ENCODE results near the gene WHAMM.
A peak's percentile ranks its signal among the peaks of the same experiment; 100 is the strongest.
"Not testable (repeated sequence)": the region's sequence is repeated elsewhere in the genome, so short reads cannot be mapped to it uniquely, and the experiment has no call there.

Gene WHAMM

GRCh38 chr15:82803793-82804574 lies 5.4 kb upstream of the WHAMM start:
- no peak for DNase-seq

DNA sequence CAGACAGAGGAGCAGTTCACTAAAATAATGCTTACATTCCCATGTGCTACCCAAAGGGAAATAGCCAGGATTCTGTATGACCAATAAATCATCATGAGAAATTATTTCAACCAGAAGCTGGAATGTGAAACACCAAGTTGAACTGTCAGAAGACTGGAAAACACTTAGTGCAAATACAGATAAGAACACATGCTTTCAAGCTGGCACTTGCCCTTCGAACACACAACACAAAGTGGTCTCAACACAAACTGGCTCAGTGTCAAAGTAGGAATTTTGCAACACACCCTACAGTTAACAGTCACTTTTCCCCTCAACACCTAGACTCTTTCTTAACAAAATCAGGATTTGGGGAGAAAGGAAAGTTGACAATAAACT lies 4.9 kb upstream of the WHAMM start:
- DNase-seq = no peak

- DNase-seq = peak; percentile 21 to 46 (median 28)
Measured at GRCh38 chr15:82805994-82806406, 3.4 kb upstream of the WHAMM start, which contains the start of gene FSD2. Gene FSD2, minus strand, starts transcription at chr15:82806069. Its CDS starts 18,679 bp downstream, at chr15:82787390.

GRCh38 chr15:82807920-82808633 lies 1.4 kb upstream of the WHAMM start:
- DNase-seq = no peak

DNA sequence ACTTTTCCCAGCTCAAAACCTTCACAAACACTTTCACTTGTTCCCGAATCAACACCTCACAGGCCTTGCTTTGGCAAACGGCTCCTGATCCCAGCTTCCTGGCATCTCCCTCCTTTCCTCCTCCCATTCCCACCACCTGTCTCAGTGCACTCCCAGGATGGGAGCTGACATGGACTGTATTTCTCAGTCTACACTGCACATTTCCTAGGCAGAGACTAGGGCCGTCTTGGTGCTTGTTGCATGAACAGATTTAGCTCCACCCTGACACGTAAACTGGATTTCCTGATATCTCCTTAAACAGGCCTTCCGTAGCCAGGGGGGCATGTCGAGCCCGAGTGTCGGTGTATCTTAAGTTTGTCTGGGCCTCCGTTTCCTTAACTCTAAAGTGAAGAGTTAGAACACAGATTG lies 790 bp upstream of the WHAMM start:
- no peak for DNase-seq

GRCh38 chr15:82810061-82810889 lies 847 bp downstream of the WHAMM start:
- DNase-seq = peak; percentile 45 to 59 (median 47)

DNA sequence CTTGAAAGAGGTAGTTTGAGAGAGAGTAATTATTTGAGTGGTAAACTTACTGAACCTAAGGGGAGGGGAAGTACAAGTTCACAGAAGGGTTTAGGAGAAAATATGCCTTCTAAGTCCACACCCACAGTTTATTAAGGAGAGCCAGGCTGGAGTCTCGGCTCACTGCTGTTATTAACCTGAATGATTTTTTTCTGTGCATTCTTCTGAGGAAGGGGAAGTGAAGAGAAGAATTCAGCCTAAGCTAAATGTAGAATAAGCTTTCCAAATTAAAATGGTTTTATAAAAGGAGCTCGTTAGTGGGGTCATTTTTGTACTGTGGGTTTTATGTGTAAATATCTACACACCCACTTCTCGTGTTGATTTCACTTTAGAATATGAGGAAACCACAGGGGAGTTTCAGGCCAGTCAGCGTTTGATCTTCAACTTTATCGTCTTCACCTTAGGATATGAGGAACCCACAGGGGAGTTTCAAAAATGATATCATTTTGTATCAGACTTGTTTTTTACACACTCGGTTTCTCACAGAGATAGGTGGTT lies 1.5 kb downstream of the WHAMM start:
- DNase-seq = peak; percentile 68 to 84 (median 79)

GRCh38 chr15:82812994-82813393 lies 3.6 kb downstream of the WHAMM start:
- peak in 2 of 3 donors; percentile 15 to 32 for DNase-seq

GRCh38 chr15:82820128-82820527 lies 10.7 kb downstream of the WHAMM start:
- no peak for DNase-seq

- not testable (repeated sequence) for DNase-seq
Measured at GRCh38 chr15:82821396-82821795, 12.0 kb downstream of the WHAMM start.

GRCh38 chr15:82821851-82822250 lies 12.4 kb downstream of the WHAMM start:
- not testable (repeated sequence) for DNase-seq

- DNase-seq = no peak
Measured at GRCh38 chr15:82823049-82823448, 13.6 kb downstream of the WHAMM start.

- DNase-seq = no peak
Measured at GRCh38 chr15:82828075-82828474, 18.6 kb downstream of the WHAMM start.

- DNase-seq = no peak
Measured at GRCh38 chr15:82829234-82829633, 19.8 kb downstream of the WHAMM start.

DNA sequence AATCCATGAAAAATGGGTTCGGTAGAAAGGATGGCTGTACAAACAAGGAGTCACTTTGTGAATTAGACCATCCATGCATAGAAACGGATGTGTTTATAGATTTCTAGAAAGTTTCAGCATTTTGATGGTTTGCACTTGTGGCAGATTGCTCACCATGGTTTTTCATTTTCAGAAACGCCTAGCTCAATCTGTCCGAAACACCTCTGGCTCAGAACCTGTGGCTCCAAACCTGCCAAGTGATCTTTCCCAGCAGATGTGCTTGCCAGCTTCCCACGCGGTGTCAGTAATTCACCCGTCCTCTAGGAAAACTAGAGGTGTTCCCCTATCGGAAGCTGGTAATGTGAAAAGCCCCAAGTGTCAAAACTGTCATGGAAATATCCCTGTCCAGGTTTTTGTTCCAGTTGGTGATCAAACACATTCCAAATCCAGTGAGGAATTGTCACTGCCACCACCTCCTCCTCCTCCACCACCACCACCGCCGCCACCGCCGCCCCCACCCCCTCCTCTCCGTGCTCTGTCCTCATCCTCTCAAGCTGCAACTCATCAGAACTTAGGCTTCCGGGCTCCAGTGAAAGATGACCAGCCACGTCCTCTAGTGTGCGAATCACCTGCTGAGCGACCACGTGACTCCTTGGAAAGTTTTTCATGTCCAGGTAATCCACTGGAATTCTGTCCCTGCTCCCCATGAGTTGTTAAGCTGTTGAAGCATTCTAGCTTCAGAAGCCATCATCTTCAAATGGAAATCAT lies 21.2 kb downstream of the WHAMM start:
- no peak for DNase-seq

DNA sequence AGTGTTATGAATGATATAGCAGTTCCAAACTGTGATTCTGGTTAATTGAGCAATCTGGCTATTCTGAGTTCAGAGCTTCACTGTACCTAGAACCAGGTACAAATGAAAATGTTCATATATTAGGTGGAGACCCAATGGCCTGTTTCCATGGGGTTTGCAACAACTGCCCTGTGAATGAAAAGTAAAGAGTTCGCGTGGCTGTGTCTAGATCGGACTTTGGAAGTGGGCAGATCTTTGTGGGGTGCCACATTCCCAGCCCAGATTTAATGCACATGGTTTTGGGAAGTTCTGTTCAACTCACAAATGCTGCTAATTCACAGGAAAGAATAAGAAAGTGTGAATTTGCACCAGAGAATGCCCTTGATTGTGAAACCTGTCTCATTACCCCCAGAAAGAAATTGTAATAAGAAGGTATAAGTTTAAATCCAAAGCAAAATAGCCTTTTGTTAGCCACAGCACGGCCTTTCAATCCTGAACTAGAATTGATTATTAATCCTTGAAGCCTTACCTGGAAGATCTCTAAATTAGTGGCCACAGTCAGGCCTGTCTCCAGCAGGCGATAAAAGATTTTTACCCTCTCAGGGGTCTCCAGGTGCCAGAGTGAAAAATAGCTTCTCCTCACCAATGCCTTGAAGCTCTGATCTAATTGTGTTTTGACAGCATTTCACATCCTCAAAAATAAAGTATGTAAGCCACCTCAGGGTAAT lies 22.6 kb downstream of the WHAMM start:
- DNase-seq = no peak

DNA sequence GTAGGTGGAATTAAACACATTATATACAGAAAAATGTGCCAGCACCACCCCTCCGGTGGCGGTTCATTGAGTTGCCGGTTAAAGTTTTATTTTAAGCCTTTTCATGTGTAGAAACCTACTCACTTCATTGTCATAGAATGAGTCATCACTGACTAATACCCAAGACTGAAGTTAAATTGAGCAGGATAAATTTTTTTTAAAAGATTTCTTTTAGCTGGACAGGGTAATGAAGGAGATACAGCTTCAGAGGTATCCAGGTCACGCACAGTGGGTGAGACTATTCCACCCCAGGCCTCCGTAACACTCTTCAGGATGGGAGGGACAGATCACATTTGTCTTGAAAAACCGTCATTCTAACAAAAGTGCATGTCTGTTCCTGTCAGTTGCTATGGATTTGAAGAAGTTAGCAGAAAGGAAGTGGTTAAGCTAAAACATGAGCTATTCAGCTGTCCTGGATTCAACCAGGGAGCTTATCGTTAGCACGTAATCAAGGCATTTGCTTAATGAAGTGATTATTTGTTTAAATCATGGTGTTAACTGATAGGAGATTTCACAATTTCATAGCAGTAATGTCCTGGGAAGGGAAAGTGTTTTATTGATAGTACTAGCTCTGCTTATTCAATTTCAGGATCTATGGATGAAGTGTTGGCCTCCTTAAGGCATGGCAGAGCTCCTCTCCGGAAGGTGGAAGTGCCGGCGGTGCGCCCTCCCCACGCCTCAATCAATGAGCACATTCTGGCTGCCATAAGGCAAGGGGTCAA lies 23.4 kb downstream of the WHAMM start:
- peak; percentile 70 to 92 (median 92) for DNase-seq

- DNase-seq = no peak
Measured at GRCh38 chr15:82833362-82833682, 23.9 kb downstream of the WHAMM start.

GRCh38 chr15:82835391-82835917 lies 26.0 kb downstream of the WHAMM start:
- DNase-seq = no peak

DNA sequence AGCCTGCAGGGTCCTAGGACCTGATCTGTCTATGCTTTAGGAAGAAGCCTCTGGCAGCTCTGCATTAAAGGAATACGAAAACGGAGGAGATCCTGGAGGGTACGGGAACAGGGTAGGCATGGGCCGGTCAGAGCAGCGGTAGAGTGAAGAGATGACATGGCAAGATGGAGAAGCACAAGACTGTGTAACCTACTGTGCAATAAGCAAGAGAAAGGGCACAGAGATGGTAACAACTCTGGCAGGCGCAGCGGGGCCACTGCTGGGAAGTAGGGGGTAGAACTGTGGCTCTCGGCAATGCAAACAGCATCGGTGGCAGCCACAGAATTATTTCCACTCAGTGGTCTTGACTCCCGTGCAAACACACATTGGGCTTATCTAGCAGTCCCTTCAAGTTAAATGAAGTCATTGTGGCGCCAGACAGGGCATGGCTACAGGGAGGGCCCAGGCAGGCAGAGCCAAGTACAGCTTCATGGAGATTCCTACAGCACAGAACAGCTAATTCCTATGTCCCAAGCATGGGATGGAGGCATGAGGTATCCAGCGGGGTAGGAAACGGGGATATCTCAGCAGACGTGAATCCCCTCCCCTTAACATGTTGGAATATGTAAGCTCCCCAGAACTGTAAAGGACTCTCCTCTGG lies 28.8 kb downstream of the WHAMM start:
- no peak for DNase-seq

All from suppressor macrophage treated with lipopolysaccharide for 1 hour (primary cell).